Measurements from ENCODE around the gene ACSS2.
A peak's percentile ranks its signal among the peaks of the same experiment; 100 is the strongest.

ACSS2 gene

DNA sequence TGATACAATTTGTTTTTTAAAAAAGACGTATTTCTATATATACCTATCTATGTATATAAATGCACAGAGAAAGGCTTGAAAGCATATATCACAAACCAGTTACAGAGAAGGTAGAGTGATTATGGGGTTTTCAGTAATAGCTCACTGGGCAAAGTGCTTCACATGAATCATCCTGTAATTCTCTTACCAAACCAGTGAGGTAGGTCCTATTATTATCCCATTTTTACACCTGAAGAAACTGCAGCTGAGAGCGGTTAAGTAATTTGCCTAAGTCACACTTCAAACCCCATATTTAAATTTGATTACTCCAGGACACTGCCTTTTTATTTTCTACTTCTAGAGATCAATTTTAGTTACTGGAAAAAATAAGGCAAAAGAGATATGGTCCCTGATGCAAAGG lies 74.8 kb downstream of the ACSS2 start:
- DNase-seq = no peak

DNA sequence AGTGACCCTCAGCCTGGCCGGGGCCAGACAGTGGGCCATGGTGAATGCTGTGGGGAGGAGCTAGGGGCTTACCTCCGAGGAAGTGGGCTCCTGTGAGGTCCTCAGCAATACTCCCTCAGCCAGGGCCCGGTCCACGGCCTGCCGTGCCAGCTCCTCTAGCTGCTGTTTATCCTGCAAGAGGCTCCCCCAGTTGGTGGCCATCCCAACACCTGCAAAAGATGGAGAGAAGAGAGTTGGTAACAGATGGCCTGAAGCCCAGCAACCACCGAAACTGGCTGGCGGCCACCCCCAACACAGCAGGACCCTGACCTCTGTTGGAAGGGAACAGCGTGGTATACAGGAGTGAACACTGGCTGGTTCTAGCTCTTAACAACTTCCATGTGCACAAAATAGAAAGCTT lies 75.2 kb downstream of the ACSS2 start:
- no peak for DNase-seq

DNA sequence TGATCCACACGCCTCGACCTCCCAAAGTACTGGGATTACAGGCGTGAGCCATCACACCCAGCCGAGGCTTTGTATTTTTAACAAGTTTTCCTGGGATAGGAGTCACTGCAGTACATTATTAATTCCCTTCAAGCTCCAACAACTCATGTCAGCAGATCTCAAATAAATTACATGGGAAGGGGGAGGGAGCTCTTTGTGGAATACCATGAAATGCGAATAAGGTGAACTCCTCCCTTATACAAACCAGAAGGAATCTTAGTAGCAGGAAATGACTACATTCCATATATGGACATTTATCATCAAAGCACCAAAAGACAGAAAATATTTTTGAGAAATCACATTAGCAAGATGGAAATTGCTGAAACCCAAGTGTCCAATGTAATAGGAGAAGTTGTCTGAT lies 76.3 kb downstream of the ACSS2 start:
- no peak for DNase-seq

DNA sequence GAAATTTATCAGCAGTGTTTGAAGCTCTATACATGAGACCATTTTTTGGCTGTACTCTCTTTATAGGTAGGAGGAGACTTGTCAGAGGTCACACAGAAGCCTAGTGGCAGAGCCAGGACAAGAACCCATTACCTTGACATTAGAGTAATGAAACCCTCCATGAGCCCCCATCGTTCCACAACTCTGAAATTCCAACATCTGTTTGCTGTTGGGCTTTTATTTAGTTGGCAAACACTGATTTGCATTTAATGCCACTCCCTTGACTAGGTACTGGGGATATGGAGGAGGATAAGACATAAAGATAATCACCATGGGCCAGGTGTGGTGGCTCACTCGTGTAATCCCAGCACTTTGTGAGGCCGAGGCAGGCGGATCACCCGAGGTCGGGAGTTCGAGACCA lies 77.5 kb downstream of the ACSS2 start:
- DNase-seq = no peak

DNA sequence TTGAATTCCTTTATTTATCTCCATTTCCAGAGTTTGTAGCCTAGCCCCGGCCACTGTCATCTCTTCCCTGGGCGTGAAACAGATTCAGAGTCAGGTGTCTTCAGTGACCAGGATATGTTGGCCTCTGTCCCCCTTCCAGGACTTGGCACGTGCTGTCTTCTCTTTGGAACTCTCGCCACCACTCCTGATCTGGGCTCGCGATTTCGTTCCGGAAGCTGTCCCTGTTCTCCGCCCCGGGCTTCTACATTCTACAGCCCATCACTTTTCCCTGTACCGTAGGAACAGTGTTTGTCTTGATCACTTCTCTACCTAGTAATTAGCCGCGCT lies 78.5 kb downstream of the ACSS2 start:
- no peak for DNase-seq

DNA sequence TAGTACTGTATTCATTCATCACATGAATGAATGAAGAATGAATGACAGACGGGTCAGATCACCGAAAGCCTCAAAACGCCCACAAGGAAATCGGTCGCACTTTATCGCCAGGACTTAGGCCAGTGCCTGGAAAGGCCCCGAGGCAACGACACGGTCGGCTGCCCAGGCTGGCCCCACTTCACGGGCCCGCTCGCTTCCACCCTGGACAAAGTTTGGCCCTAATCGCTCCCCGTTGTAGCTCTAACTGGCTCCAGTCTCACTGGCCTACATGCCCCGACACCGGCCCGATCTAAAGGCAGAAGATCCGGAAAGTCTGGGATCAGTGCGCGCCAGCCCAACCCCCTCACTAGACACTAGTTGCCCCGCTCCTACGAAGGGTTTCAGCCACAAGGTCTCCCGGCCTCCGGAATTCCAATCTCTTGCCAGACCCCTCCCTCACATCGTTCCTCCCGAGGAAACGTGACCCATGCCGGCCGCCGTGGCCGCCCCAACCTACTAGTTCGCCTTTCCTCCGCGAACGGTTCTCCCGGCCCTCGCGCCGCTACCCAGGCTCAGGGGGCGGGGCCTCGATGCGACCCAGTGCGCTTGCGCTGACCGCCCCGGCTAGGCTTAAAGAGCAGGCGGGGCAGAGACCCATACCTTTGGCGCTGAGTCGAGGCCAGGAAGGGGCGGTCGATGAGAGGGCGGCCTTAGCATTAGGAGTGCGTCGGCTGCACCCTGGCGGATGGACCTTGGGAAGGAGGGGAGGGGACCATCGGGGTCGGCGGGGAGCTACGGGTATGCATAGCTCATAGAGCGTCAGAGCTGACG lies 79.0 kb downstream of the ACSS2 start, which contains the start of the genes GSS and MYH7B:
Gene GSS, minus strand, starts transcription at position 576 of the 810 bp plus-strand sequence. CDS start 3,954 bp downstream, outside the sequence.
Gene MYH7B, plus strand, starts transcription at position 638 of the 810 bp plus-strand sequence. CDS start 22,138 bp downstream, outside the sequence.
- peak; percentile 99 for DNase-seq

DNA sequence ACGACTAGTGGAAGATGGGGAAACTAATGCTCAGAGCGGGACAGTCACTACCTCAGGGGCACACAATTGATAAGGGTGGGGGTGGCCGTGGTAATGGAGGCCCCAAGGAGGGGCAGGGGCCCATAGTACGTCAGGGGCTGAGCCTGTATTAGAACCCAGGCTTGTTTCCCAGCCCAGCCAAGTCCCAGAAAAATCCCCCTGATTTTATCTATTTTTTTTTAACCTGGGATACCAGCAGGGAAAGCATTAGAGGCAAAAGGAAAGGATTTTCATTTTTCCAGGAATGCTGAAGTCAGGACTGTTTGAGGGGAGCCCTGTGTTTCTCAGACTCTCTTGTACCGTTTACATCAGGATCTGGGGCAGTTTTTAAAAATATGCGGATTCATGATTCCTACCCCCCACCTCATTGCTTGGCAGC lies 79.6 kb downstream of the ACSS2 start:
- no peak for DNase-seq

DNA sequence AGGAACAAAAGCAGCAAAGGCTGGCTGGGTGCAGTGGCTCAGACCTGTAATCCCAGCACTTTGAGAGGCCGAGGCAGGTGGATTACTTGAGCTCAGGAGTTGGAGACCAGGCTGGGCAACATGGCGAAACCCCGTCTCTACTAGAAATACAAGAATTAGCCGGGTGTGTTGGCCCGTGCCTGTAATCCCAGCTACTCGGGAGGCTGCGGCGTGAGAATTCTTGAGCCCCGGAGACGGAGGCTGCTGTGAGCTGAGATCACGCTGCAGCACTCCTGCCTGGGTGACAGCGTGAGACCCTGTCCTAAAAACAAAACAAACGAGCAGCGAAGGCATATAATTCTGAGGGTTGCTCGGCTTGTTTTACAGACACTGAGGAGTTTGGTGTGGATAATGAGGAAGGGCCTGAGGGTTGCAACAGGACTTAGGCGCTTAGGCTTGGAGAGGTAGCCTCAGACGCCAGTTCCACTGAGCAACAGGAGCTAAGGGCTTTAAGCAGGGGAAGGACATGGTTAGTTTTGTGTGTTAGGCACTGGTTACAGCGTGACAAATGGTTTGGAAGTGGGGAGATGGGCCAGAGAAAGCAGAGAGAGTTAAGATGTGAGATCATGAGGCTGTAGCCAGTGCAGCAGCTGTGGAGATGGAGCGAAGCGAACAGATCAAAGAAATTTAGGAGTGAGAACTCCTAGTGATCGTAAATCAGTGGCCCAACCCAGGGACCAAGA lies 80.5 kb downstream of the ACSS2 start:
- DNase-seq = no peak

DNA sequence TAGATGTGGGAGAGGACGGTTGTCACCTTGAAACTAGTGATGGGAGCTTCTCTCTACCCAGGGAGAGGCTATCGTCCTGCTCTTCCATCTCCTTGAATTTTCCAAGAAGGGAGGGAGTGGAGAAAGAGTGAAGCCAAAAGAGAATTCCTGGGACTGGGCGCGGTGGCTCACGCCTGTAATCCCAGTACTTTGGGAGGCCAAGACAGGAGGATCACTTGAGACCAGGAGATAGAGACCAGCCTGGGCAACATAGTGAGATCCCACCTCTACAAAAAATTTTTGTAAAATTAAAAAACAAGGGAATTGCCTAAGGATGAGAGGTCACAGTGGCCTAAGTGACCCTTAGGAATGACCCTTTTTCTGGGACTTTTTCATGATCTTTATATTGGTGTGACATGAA lies 88.1 kb downstream of the ACSS2 start:
- no peak for DNase-seq

DNA sequence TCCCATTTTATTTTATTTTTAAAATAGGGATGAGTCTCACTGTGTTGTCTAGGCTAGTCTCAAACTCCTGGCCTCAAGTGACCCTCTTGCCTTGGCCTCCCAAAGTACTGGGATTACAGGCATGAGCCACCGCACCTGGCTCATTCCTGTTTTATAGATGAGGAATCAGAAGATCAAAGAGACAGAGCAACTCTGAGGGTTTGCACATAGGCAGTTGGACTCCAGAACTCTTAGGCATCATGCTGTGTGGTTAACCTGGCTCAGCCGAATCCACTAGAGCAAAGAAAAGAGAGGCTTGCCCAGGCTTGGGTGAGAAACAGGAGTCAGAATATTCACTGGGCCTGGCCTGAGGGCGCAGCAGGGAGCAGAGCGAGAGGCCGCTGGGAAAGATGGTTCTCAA lies 88.6 kb downstream of the ACSS2 start:
- DNase-seq = no peak

DNA sequence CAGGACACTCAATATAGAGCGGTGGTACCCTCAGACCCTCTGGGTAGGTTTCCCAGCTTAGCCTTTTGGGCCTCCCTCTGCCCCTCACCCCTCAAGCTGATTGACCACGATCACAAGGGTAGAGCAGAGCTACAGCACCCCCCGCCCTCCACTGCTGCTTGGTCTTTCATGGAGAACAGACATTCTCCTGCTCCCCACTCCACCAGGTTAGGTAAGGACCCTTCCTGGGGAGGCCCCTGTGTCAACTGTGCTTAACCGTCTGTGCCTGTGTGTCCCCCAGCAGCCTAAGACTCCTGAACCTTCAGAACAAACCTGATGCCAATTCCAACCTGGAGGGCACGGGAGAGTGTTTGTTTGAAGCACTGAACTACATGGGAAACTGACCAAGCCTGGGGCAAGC lies 91.0 kb downstream of the ACSS2 start:
- no peak for DNase-seq

DNA sequence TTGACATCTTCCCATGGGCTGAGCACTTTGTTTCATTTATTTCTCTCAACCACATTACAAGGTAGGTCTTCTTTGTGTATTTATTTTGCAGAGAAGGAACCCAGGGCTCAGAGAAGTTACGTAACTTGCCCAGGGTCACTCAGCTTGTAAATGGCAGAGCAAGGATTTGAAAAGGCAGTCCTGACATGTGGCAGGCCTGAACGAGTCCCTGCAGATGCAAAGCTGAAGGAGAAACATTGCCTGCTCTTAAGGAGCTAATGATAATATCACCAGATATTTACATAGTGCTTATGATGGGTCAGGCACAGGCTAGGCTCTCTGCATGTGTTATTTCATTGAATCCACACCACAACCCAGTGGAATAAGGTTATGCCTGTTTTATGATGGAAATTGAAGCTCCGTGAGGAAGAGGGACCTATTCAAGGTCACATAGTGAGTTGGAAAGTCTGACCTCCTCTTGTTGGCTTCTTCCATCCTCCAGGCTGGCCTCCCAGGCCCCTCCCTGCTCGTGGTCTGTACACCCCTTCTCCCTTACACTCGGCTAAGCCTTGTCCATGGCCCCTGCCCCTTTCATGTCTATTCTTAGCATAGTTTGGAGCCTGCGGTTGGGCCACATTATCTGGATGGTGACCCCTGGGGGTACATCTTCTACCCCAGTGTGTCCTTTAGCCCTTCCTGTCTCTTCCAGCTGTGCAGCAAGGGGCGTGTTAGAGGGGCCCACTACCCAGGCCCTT lies 91.8 kb downstream of the ACSS2 start:
- DNase-seq = no peak

DNA sequence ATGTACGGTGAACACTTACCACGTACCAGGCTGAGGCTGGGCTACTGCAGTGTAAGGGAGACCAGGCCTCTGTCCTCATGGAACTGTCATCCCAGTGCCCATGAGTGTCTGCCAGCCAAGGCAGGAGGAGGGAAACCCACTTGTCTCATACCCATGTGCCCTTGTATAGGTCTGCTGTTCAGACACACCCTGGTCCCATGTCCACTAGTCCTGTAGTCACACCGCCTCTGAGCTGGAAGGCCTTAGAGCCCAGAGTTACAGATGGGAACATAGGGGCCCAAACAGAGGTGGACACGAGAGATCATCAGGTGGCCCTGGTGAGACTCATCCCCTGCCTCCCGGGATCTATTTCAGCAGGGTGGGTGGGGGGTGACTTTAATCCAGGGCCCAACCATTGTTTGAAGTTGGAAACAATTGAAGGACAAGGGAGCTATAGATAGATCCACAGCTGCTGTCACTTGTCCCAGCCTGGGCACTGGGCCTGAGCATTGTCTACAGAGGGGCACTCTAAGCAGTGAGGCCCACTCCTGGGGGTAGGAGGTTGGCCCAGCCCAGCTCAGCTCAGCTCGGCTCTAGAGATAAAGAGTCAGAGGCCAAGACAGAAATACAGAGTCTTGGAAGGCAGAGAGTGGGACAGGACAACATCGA lies 93.9 kb downstream of the ACSS2 start:
- no peak for DNase-seq

DNA sequence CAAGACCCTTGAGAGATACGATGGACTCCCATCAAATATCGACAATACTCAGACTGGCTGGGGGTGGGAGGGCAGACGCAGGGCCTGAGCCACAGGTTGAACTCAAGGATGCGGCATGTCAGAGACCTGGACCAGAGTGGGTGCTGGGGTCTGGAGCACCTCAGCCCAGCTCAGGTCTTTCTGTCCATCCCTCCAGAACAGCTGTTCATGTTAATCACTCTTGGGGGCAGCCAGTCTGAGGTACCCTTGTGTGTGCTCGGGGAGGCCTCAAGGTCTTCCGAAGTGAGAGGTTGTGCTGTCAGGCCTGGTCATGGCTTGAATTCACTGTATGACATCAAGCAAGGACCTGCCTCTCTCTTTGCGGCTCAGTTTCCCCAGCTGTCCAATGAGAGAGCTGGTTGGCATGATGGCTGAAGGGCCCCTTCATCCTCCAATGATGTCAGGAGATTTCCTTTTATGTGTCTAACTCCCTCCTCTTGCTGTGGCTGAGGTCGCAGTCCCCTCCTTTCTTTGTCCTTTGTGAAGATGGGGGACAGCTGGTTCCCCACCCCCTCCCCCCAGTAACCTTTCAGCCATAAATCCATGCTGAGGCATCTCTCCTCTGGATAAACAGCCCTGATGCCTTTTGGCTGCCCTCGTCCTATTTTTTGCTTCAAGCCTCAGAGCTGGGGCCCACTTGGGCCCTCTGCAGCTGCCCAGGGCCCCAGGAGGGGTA lies 94.6 kb downstream of the ACSS2 start:
- no peak for DNase-seq

DNA sequence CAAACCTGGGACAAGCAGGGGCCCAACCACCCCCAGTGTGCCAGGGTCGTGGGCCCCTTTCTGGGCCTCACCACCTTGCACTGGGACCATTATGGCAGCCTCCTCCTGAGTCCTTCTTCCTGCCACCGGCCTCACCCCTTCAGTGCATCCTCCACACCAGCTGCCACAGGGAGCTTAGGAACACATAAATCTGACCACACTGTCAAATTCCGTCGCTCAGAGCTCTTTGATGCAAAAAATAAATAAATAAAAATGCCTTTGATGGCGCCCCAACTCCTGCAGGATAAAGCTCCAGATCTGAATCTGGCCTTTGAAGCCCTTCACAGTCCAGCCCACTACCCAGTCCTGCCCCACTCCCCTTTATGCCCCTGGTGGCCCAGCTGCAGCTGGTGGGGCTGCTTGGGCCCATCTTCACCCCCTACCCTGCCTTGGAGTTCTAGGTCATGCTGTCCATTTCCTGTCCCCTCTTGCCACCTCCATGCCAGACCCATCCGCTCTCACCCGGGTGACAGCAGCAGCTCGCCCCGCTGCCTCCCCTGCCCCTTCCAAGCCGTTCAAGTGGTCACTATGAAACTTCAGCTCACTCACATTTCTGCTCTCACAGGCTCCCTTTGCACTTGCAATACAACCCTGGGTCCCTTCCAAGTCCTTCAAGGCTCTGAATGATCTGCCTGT lies 95.3 kb downstream of the ACSS2 start:
- no peak for DNase-seq

DNA sequence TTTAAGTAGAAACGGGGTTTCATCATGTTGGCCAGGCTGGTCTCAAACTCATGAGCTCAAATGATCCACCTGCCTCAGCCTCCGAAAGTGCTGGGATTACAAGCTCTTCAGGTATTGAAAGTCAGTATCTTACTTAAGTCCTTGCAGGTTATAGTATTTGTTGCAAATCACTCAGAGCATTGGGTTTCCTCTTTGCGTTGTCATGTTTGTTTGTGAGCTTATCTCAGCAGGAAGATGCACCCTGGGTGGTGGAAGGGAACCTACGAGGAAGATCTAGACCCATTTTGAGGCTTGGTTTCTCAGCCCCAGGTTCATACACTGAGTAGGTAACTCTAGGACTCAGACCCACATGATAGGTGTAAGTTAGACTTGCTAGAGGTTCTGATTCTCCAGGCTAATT lies 97.8 kb downstream of the ACSS2 start:
- no peak for DNase-seq

DNA sequence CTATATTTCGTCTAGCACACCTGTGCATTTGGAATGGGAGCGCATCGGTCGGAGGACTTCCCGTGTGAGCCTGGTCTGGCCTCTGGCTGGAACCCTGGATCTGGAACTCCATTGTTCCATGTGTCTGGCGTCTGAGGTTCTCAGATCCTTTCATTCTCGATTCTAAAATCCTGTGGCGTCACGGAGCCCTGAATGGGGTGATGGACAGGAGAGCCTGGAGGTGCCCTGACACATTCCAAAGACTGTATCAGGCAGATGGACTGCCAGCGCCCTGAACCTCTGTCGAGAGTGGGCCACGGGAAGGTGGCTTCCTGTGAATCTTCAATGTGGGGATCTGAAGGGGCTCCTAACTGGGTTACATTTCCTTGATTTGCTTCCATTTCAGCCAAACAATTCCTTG lies 99.9 kb downstream of the ACSS2 start:
- no peak for DNase-seq

All from activated T-cell treated with anti-CD3 and anti-CD28 coated beads, Interleukin-2, amount 50 U/mL, for 1 hour (primary cell).